Neural progenitor cell (in vitro differentiated cells): Measurements from ENCODE around the gene SSUH2. TPM values are rescaled to one million over a fixed set of nuclear protein-coding genes. Genes with fewer than 3 reads are reported as not detected.
A peak's percentile ranks its signal among the peaks of the same experiment; 100 is the strongest.

Experiments
- DNase-seq: peaks from one replicate; pipeline ENCODE4 v3.0.0-alpha.2; 2016; ENCODE audit warnings: low spot score
- H2AFZ ChIP-seq: fragments of 200-600 bp; sonication (generic); replicated peaks from 2 replicates; pipeline ENCODE4 v1.6.1; 2016; ENCODE audit warnings: antibody characterized with exemption
- H3F3A ChIP-seq: fragments of 200-600 bp; sonication (generic); 2 replicates; pipeline ENCODE4 v1.6.1; 2016; ENCODE audit warnings: antibody characterized with exemption, low read depth
- H3K27ac ChIP-seq: fragments of 200-600 bp; sonication (generic); 2 replicates; pipeline ENCODE4 v1.5.1; 2016; ENCODE audit warnings: mild to moderate bottlenecking
- H3K27me3 ChIP-seq: fragments of 200-600 bp; sonication (generic); 2 replicates; pipeline ENCODE4 v1.6.1; 2016; ENCODE audit warnings: mild to moderate bottlenecking, moderate library complexity
- H3K36me3 ChIP-seq: fragments of 200-600 bp; sonication (generic); 2 replicates; pipeline ENCODE4 v1.5.1; 2016
- H3K4me1 ChIP-seq: fragments of 200-600 bp; sonication (generic); 2 replicates; pipeline ENCODE4 v1.6.1; 2016; ENCODE audit warnings: mixed run types
- H3K4me2 ChIP-seq: fragments of 200-600 bp; sonication (generic); 2 replicates; pipeline ENCODE4 v1.6.1; 2016
- H3K4me3 ChIP-seq: fragments of 200-600 bp; sonication (generic); 2 replicates; pipeline ENCODE4 v1.5.1; 2016
- H3K79me2 ChIP-seq: fragments of 200-600 bp; sonication (generic); 2 replicates; pipeline ENCODE4 v1.6.1; 2016; ENCODE audit warnings: low read depth
- H3K9ac ChIP-seq: fragments of 200-600 bp; sonication (generic); 2 replicates; pipeline ENCODE4 v1.6.1; 2016
- H3K9me3 ChIP-seq: fragments of 200-600 bp; sonication (generic); 2 replicates; pipeline ENCODE4 v1.5.1; 2016; ENCODE audit warnings: low read depth
- H4K20me1 ChIP-seq: fragments of 200-600 bp; sonication (generic); 2 replicates; pipeline ENCODE4 v1.6.1; 2016; ENCODE audit warnings: low read depth
- H3K27ac Mint-ChIP-seq: 3 replicates; pipeline ENCODE4 v1.8.0; 2021; ENCODE audit warnings: mixed read lengths
- H3K27me3 Mint-ChIP-seq: 2 replicates; pipeline ENCODE4 v1.8.0; 2022; ENCODE audit warnings: low read depth, mild to moderate bottlenecking, inconsistent platforms, moderate library complexity, mixed read lengths; ENCODE audit not compliant: insufficient read depth
- H3K36me3 Mint-ChIP-seq: 3 replicates; pipeline ENCODE4 v1.8.0; 2021; ENCODE audit warnings: mixed read lengths
- H3K4me1 Mint-ChIP-seq: 3 replicates; pipeline ENCODE4 v1.8.0; 2021; ENCODE audit warnings: mixed read lengths
- H3K4me3 Mint-ChIP-seq: 3 replicates; pipeline ENCODE4 v1.8.0; 2021; ENCODE audit warnings: mild to moderate bottlenecking, moderate library complexity, mixed read lengths
- H3K9me3 Mint-ChIP-seq: 3 replicates; pipeline ENCODE4 v1.8.0; 2020; ENCODE audit warnings: mixed read lengths
- EZH2 ChIP-seq: fragments of 200-600 bp; sonication (generic); IDR thresholded peaks from 2 replicates; pipeline ENCODE4 v1.6.1; 2017; ENCODE audit warnings: antibody characterized with exemption, mild to moderate bottlenecking, moderate library complexity
- EZH2phosphoT487 ChIP-seq: fragments of 200-600 bp; sonication (generic); IDR thresholded peaks from 2 replicates; pipeline ENCODE4 v1.6.1; 2017; ENCODE audit warnings: antibody characterized with exemption
- total RNA-seq: library from RNA; depleted of rRNA; stranded (reverse); fragments of >200 nt; gene quantifications from 2 replicates; pipeline ENCODE4 v1.2.3, GENCODE V29; 2015; ENCODE audit warnings: low replicate concordance
- TF ChIP-seq, protein P1 (sequence below): fragments of 200-600 bp; sonication (generic); IDR thresholded peaks from 2 replicates; pipeline ENCODE4 v1.5.1; 2017; ENCODE audit warnings: antibody characterized with exemption, mild to moderate bottlenecking

The SSUH2 gene
- total RNA-seq, 1 donor from 2014 or later: 0.37 TPM

- Histone ChIP-seq H3K4me2 (no peak overlapping the region), H3K27me3 (no peaks in the 10 kb centered on the region), H3K9ac (no peak overlapping the region), H3K79me2 (no peaks in the 10 kb centered on the region), H4K20me1 (no peaks in the 10 kb centered on the region), H3K36me3 (no peaks in the 10 kb centered on the region), H3F3A (no peaks in the 10 kb centered on the region), H3K27ac (no peak overlapping the region), H3K4me1 (no peaks in the 10 kb centered on the region), H2AFZ (no peak overlapping the region), H3K9me3 (no peaks in the 10 kb centered on the region), H3K4me3 (no peak overlapping the region)
- peak overlapping the region; percentile 31 for H3K27ac Mint-ChIP-seq
- no peaks in the 10 kb centered on the region for H3K36me3 Mint-ChIP-seq
- H3K4me1 Mint-ChIP-seq: peaks cover 40% of the 10 kb centered on the region
- TF ChIP-seq EZH2: no peak
- TF ChIP-seq, protein P1, sequence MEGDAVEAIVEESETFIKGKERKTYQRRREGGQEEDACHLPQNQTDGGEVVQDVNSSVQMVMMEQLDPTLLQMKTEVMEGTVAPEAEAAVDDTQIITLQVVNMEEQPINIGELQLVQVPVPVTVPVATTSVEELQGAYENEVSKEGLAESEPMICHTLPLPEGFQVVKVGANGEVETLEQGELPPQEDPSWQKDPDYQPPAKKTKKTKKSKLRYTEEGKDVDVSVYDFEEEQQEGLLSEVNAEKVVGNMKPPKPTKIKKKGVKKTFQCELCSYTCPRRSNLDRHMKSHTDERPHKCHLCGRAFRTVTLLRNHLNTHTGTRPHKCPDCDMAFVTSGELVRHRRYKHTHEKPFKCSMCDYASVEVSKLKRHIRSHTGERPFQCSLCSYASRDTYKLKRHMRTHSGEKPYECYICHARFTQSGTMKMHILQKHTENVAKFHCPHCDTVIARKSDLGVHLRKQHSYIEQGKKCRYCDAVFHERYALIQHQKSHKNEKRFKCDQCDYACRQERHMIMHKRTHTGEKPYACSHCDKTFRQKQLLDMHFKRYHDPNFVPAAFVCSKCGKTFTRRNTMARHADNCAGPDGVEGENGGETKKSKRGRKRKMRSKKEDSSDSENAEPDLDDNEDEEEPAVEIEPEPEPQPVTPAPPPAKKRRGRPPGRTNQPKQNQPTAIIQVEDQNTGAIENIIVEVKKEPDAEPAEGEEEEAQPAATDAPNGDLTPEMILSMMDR: no peak
- no peak for DNase-seq
- H3K27me3 Mint-ChIP-seq: peaks cover 14% of the 10 kb centered on the region
- peak overlapping the region; percentile 5 for H3K4me3 Mint-ChIP-seq
- H3K9me3 Mint-ChIP-seq: peaks cover 3% of the 10 kb centered on the region
Observed at GRCh38 chr3:8648909-8649741, 4.5 kb upstream of the SSUH2 start.

DNA sequence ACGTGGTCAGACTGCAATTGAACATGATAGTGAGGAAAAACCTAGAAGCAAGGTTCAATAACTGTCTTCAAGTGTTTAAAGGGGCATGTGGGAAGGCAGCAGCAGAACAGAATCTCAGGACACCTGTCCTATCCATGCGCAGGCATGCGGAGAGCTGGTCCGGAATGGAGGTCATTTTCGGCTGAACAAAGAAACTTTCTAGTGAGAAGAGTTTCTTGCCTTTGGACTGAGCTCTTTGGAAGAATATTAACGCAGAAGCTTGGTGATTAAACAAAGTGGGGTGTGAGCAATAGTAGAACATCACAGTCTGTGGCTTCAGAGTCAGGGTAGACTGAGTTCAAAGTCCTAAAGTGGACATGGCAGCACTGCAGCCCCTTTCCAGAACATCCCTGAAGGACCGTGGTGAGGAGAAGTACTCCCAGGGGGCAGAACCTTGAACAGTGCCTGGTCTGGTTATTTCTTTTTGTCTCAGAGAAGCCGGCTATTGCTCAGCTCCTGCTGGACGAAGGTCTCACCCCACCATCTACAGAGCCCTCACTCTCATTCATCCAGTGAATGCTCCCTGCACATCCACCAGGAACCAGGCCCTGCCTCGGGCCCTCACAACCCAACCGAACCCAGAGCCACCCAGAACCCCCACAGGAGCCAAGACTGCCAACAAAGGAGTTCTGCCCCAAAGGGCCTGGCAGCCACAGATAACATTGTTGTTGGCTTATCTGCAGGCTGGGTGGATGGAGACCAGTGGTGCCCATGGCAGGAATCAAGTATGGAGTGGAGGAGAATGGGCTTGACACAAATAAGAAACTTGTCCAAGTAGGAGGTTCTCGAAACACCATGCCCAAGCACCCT lies 2.8 kb upstream of the SSUH2 start:
- DNase-seq: no peak
- H4K20me1 ChIP-seq: no peaks in the 10 kb centered on the region
- no peaks in the 10 kb centered on the region for H3K36me3 Mint-ChIP-seq
- no peak overlapping the region for H2AFZ ChIP-seq
- no peaks in the 10 kb centered on the region for H3F3A ChIP-seq
- H3K79me2 ChIP-seq: no peaks in the 10 kb centered on the region
- H3K36me3 ChIP-seq: no peaks in the 10 kb centered on the region
- H3K9me3 Mint-ChIP-seq: no peaks in the 10 kb centered on the region
- no peaks in the 10 kb centered on the region for H3K27me3 ChIP-seq
- no peaks in the 10 kb centered on the region for H3K9me3 ChIP-seq
- H3K27ac ChIP-seq: no peak overlapping the region
- H3K27me3 Mint-ChIP-seq: peaks cover 8% of the 10 kb centered on the region
- H3K4me3 ChIP-seq: no peak overlapping the region
- no peak overlapping the region for H3K4me3 Mint-ChIP-seq
- H3K4me2 ChIP-seq: no peak overlapping the region
- TF ChIP-seq EZH2 (no peak), EZH2phosphoT487 (no peak)
- TF ChIP-seq, protein P1: no peak
- H3K4me1 Mint-ChIP-seq: peaks cover 33% of the 10 kb centered on the region
- H3K9ac ChIP-seq: no peak overlapping the region
- H3K4me1 ChIP-seq: no peaks in the 10 kb centered on the region
- no peak overlapping the region for H3K27ac Mint-ChIP-seq

GRCh38 chr3:8646313-8646938 lies 1.8 kb upstream of the SSUH2 start:
- Histone ChIP-seq H3K9ac (no peak overlapping the region), H3K27ac (no peak overlapping the region), H3K4me3 (no peak overlapping the region), H3K79me2 (no peaks in the 10 kb centered on the region), H3K4me2 (no peak overlapping the region), H4K20me1 (no peaks in the 10 kb centered on the region), H3F3A (no peaks in the 10 kb centered on the region), H3K9me3 (no peaks in the 10 kb centered on the region), H3K27me3 (no peaks in the 10 kb centered on the region), H3K36me3 (no peaks in the 10 kb centered on the region), H2AFZ (no peak overlapping the region), H3K4me1 (no peaks in the 10 kb centered on the region)
- peaks cover 8% of the 10 kb centered on the region for H3K27me3 Mint-ChIP-seq
- TF ChIP-seq, protein P1: no peak
- TF ChIP-seq EZH2: no peak
- no peaks in the 10 kb centered on the region for H3K9me3 Mint-ChIP-seq
- DNase-seq: no peak
- H3K27ac Mint-ChIP-seq: no peak overlapping the region
- H3K4me1 Mint-ChIP-seq: peaks cover 24% of the 10 kb centered on the region
- H3K36me3 Mint-ChIP-seq: no peaks in the 10 kb centered on the region
- no peak overlapping the region for H3K4me3 Mint-ChIP-seq
